HG03097 (cell line): ENCODE measurements around the gene ZCCHC10.
"Not testable (repeated sequence)": the region's sequence is repeated elsewhere in the genome, so short reads cannot be mapped to it uniquely, and the experiment has no call there.

Experiments used
- ATAC-seq: cut with Tn5 transposase; IDR thresholded peaks from one replicate; pipeline ENCODE4 v1.9.1; 2021; ENCODE audit not compliant: unreplicated experiment, low FRiP score

The ZCCHC10 gene

DNA sequence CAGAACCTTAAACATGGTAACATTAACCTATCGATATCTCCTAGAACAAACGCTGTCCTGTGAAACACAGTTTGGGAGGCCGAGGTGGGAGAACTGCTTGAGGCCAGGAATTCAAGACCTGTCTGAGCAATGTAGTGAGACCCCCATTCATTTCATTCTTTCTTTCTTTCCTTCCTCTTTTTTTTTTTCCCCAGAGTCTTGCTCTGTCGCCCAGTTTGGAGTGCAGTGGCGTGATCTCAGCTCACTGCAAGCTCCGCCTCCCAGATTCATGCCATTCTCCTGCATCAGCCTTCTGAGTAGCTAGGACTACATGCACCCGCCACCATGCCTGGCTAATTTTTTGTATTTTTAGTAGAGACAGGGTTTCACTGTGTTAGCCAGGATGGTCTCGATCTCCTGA is 20.2 kb upstream of the ZCCHC10 start:
- not testable (repeated sequence) for ATAC-seq

DNA sequence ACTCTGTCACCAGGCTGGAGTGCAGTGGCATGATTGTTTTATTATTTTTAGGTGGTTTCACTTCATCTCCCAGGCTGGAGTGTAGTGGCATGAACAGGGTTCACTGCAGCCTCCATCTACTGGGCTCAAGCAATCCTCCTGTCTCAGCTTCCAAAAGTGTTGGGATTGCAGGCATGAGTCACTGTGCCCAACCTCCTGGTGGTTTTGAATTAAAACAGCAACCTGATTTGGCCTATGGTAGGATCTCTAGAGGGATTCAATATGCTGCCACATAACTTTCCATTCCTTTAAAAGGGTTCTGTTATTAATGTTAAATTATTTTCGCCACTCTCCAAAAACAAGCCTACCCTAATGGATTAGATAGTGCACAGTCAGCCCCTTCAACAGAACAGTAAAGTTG is 15.6 kb upstream of the ZCCHC10 start:
- no peak for ATAC-seq

DNA sequence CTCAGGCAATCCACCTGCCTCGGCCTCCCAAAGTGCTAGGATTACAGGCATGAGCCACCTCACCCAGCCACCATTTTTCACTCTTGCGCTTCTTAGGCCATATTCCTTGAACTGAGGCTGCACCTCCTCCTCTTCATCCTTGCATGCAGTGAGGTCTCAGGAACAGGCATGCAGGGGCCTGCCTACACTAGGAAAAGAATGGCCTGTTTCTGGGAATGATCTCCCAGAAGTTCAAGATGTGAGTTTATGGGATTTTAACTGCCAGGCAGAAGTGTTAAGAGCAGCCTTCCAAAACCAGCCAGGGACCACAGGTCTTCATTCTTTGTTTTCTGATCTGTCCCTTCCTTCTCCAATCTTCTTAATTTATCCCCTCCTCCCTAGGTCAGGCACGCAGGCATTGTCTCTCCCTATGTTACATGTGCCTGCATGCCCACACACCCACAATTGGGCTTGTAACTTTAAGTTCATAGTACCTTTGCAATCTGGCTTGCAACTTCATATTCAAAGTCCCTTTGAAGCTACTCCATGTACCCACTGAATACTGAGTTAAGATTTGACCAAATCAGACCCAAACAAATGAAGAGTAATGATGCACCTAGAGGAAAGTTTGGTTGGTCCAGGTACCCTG is 14.9 kb upstream of the ZCCHC10 start:
- ATAC-seq = no peak

DNA sequence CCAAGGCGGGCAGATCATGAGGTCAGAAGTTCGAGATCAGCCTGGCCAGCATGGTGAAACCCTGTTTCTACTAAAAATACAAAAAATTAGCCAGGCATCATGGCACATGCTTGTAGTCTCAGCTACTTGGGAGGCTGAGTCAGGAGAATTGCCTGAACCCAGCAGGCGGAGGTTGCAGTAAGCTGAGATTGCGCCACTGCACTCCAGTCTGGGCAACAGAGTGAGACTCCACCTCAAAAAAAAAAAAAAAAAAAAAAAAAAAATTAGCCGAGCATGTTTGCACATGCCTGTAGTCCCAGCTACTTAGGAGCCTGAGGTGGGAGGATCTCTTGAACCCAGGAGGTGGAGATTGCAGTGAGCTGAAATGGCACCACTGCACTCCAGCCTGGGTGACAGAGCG is 10.3 kb upstream of the ZCCHC10 start:
- ATAC-seq = not testable (repeated sequence)

DNA sequence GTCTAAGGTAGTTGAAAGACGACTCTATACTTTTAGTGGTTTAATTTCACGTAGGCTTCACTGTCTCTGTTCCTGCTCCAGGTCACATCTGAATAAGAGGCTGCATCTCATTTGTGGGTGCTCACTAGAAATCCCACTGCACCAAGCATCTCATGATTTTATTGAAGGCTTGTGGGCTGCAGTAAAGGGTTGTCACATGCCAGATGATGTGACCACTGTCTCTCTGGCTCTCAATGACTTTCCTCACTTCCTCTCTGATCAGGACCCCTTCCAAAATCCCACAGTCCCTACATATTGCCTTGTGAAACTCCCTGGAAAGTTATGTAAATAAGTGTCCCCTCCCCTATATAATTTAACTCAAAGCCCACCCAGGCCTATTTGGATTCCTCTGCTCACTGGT is 8.9 kb upstream of the ZCCHC10 start:
- ATAC-seq = no peak

DNA sequence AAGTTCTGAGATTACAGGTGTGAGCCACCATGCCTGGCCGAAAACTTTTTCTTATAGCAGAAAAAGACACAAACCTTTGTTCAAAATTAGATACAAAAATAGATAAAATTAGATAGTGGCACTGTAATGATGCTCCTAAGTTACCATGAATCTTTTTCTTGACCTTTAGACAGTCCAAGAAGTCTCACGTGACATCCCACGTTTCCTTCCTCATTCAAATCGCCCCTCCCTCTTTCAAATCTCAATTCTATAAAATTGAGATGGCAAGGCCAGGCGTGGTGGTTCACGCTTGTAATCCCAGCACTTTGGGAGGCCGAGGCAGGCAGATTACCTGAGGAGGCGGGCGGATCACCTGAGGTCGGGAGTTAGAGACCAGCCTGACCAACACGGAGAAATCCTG is 7.7 kb upstream of the ZCCHC10 start:
- ATAC-seq = no peak

DNA sequence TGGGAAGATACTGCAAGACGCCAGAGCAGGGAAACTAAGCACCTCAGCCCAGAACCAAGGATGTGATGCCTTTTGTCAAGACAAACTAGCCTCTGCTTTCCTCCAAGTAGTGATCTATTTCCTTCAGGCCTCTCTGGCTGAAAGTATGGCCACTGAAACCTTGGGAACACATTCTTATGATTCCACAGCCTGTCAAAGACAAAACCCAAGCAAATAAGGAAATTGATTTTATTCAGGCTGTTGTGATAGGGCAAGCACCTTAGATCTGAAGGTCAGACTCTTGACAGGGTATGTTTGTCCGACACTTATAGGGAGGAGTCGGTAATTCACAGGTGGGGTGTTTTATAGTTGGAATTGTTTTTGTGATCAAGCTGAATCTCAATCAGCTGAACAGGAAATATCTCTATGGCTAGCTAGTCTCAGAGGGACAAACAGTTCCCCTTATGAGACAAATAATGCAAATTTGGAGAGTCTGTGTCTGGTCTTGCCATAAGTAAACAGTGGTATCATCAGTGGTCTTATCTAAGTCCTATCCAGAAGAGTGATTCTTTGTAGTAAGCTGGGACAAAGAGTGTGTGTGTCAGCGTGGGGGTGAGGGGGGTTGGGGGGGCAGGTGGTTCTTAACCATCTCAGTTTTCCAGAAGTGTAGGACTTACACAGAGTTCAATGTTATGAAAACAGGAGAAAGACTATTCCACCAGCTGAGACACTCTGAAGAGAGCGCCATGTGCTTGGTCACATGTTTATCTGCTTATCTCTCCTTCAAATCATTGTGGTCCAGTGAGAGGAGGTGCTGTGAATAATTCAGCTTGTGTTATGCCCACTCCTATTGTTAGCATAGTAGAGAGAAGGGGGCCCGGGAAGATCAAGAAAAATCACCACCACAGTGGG is 6.7 kb upstream of the ZCCHC10 start:
- no peak for ATAC-seq

DNA sequence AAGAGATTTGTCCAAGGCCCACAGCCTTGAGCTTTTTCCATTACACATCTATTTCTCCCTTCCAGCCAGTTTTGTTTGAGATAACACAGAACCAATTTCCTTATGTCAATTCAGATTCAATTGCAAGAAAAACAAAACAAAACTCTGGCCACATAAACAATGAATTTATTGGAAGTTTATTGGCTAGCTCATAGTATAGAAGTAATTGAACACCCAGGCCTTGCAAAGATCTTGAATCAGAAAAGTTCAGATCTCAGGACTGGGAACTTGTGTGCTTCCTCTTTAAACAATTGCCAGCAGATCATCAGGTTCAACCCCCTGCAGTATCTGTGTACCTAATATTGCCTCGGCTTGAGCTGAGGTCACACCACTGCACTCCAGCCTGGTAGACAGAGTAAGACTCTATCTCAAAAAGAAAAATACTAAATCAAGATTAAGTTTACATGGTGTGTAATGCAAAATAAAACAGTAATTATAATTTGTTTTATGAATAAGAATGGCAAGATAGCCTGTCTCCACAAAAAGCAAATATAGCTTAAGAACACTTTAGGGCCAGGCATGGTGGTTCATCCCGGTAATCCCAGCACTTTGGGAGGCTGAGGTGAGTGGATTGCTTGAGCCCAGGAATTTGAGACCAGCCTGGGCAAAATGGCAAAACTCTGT is 4.1 kb upstream of the ZCCHC10 start:
- no peak for ATAC-seq

DNA sequence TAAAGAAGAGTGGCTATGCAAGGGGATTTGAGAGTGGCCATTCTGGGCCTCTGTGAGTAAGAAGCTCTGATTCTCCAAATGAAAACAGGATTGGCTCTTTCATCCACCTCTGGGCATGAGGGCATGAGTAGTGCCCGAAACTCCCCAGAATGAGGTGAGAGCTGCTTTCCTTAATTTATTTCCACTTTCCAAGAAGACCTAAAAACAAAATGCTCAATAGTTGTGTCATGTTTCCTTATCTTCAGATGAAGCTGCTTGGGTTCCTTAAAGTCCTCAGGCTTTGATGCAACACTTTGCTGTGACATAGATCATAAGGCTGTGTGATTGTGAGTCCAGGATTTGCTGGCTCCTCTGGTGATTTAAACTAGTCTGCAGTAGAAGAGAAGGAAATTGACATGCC is 3.1 kb upstream of the ZCCHC10 start:
- ATAC-seq = no peak

DNA sequence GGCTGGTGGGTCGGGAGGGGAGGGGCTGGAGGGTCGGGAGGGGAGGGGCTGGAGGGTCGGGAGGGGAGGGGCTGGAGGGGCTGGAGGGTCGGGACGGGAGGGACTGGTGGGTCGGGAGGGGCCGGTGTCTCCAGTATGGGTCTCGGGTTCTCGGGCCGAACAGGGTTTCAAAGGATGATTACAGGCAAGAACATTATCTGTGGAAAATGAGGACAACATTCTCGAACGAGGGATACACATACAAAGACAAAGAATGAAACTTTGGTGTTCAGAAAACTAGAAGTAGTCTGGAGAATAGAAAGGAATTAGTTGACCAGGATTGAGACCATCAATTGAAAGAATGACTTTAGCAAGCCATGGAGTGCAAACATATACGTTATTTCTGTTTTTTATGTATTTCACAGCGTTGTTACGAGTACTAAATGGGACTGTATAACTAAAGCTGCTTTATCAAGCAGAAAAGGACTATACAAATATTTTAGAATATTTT is 360 bp upstream of the ZCCHC10 start:
- ATAC-seq = no peak

DNA sequence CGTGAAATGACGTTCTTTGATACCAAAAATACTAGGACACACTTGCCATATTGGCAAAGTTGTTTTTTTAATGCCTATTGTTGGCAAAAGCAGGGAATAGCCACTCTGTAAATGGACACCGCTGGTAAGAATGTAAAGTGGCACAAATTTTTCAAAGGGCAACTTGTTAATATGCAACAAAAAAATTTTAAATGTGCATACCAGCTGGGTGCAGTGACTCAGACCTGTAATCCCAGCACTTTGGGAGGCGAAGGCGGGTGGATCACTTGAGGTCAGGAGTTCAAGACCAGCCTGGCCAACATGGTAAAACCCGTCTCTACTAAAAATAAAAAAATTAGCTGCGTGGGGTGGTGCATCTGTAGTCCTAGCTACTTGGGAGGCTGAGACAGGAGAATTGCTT is 6.9 kb downstream of the ZCCHC10 start:
- not testable (repeated sequence) for ATAC-seq

DNA sequence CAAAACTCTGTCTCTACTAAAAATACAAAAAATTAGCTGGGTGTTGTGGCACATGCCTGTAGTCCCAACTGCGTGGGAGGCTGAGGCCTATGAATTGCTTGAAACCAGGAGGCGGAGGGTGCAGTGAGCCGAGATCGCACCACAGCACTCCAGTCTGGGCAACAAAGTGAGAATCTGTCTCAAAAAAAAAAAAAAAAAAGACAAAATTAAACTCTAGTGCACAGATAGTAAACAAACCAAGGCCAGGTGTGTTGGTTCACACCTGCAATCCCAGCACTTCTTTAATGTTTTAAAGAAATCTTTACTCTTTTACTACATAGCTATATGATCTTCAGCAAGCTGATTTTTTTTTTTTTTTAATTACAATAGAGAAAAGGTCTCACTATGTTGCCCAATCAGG is 8.4 kb downstream of the ZCCHC10 start:
- ATAC-seq = no peak

DNA sequence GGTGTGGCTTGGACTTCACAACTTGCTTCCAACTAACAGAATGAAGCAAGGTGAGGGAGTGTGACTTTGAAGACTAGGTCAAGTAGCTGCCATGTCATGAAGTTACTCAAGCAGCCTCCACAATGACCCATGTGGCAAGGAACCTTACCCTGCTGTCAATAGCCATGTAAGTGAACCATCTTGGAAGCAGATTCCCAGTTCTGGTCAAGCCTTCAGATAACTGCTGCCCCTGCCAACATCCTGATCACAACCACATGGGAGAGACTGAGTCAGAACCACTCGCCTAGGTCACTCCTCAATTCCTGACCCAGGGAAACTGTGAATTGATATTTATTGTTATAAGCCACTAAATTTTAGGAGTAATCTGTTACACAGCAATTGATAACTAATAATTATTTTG is 10.9 kb downstream of the ZCCHC10 start:
- ATAC-seq = no peak

DNA sequence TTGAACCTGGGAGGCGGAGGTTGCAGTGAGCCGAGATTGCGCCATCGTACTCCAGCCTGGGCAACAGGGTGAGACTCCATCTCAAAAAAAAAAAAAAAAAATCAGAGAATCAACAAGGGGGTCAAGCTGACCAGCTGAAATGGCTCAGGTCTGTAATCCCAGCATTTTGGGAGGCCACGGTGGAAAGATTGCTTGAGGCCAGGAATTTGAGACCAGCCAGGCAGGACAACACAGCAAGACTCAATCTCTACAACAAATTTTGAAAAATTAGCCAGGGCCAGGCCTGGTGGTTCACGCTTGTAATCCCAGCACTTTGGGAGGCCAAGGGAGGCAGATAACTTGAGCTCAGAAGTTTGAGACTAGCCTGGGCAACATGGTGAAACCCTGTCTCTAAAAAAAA is 17.9 kb downstream of the ZCCHC10 start:
- not testable (repeated sequence) for ATAC-seq

DNA sequence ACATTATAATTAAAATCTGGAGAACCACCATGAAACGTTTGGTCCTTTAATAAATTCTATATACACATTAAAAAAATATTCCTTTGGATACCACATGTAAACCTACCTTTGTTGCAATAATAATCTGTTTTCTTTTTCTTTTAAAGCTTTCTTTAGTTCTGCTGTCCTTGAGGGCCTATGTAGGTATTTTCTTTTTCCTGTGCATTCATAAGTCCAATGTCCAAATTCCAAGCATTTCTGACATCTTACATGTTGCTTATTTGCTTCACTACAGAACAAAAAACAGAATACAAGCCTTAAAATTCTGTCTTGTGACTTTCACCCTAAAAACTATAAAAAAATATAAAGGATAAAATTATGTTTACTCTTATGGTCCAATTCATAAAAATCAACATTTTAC is 19.7 kb downstream of the ZCCHC10 start:
- ATAC-seq = no peak

DNA sequence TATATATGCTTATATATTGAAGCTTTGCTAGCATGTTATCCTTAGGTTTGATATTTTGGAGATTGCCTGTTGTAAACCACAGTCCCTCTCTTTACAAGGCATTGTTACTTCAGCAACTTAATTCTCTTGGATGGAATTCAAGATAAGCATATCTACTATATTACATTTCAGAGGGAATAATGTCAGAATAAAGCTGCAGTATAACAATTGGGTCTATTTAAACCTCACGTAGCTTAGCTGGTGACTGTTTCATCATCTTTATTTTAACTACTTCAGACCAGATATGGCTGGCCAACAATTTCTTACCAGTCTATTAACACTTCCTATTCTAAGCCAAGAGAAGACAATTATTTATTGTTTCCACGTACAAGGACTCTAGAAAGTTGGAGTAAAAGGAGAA is 27.1 kb downstream of the ZCCHC10 start:
- no peak for ATAC-seq

DNA sequence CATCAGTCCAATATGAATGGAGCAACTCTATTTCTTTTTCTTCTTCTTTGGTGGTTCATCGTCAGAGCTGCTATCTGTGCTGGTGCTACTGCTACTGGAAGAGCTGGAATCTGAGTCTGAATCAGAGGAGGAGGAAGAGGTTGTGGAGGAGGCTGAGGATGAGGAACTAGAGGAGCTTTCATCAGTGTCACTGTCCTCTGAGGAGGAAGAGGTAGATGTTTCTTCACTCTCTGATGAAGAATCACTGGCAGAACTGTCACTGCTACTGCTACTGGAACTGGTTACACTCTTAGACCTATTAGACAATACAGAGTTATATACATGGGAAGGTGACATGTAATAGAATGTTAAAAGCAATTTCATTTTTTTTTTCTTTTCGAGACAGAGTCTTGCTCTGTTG is 27.8 kb downstream of the ZCCHC10 start:
- no peak for ATAC-seq

DNA sequence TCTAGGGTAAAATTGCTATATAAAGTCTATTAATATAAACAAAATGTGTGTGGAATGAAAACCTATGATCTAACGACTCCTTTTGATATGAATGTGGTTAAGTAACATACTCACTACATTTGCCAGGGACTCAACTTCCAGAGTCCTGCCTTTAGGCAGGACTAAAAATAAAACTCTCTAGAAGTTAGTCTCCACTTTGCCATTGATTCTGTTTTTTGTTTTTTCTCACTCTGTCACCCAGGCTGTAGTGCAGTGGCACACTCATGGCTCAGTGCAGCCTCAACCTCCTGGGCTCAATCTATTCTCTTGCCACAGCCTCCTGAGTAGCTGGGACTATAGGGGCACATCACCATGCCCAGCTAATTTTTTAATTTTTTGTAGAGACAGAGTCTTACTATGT is 30.0 kb downstream of the ZCCHC10 start:
- no peak for ATAC-seq

DNA sequence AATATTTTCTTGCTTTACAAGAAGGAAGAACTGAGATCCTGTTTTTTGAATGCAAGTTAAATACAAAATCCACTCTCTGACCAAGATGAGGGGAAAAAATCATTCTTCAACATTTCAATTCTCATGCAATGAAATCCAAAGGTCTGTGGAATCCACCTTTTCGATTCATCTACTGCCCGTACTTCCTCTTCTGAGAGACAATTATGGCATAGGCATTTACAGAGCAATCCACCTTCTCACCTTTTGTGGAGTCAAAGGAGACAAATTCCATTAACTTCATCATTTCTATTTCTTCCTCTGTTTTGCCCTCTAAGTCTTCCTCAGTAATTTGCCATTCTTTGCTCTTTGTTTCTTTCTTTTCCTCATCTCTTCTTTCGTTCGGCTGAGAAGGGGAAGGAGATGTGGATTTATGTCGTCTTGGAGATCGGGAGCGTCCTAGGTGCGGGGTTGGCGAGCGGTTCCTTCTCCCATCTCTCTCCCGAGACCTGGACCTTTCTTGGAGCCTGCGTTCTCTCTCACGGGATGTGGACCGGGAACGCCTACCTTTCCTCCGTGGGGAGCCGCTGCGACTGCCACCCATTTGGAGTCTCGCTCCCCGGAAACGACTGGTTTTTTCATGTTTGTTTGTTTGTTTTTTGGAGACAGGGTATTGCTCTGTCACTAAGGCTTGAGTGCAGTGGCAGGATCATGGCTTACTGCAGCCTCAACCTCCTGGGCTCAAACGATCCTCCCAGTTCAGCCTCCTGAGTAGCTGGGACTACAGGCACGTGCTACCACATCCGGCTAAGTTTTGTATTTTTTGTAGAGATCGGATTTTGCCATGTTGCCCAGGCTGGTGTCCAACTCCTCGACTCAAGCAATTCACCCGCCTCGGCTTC is 38.6 kb downstream of the ZCCHC10 start:
- ATAC-seq = no peak

DNA sequence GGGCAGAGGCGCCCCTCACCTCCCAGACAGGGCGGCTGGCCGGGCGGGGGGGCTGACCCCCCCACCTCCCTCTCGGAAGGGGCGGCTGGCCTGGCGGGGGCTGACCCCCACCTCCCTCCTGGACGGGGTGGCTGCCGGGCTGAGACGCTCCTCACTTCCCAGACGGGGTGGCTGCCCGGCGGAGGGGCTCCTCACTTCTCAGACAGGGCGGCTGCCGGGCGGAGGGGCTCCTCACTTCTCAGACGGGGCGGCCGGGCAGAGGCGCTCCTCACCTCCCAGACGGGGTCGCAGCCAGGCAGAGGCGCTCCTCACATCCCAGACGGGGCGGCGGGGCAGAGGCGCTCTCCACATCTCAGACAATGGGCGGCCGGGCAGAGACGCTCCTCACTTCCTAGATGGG is 43.4 kb downstream of the ZCCHC10 start:
- ATAC-seq = not testable (repeated sequence)

DNA sequence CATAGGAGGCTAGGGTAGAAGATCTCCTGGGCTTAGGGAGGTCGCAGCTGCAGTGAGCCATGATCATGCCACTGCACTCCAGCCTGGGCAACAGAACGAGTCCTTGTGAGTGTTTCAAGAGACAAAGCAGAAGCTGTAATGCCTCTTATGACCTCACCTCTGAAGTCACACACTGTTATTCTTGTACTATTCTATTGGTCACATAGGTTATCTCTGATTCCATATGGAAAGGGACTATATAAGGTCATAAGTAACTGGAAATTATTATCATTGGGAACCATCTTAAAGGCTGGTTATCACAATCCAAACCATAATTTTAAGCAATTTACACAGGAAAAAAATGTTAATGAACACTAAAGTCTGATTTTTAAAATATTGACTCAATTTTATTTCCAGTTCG is 45.1 kb downstream of the ZCCHC10 start:
- no peak for ATAC-seq
